H1 (cell line): ENCODE data around the gene ZNF273. TPM values are rescaled to one million over a fixed set of nuclear protein-coding genes. Genes with fewer than 3 reads are reported as not detected.

ENCODE experiments used
- CTCF ChIA-PET: fragments of 300-600 bp; sonication (Branson Sonifier 250); formaldehyde crosslinking; loops from one replicate; lab custom pipeline; 2021; ENCODE audit not compliant: partially characterized antibody; lab: Charles Lee
- POLR2A ChIA-PET: fragments of 300-600 bp; sonication (Branson Sonifier 250); formaldehyde crosslinking; loops from one replicate; lab custom pipeline; 2021; ENCODE audit warnings: inconsistent platforms; ENCODE audit not compliant: partially characterized antibody; lab: Charles Lee
- DNase-seq, 2 experiments: peaks; one replicate each; pipeline versions ENCODE4 v3.0.0 to v3.0.0-alpha.2; 2010 to 2022; ENCODE audit warnings: low spot score in 2 of 2, low read depth in 1 of 2, mixed read lengths in 1 of 2
- FAIRE-seq: peaks from 2 replicates; lab custom pipeline; 2011; peaks lifted over from hg19 to GRCh38; lab: Jason Lieb, UNC
- H2AFZ ChIP-seq: 2 replicates; pipeline ENCODE4 v1.8.1; 2012; ENCODE audit warnings: low read length, inconsistent platforms
- H2AK5ac ChIP-seq: 2 replicates; pipeline ENCODE4 v1.6.1; 2013; ENCODE audit warnings: low read depth, low read length
- H2BK120ac ChIP-seq: replicated peaks from 2 replicates; pipeline ENCODE3; 2013; ENCODE audit warnings: low read depth, low read length, inconsistent platforms
- H2BK12ac ChIP-seq: 2 replicates; pipeline ENCODE4 v1.6.1; 2013; ENCODE audit warnings: low read depth, low read length
- H2BK15ac ChIP-seq: 2 replicates; pipeline ENCODE4 v1.6.1; 2013; ENCODE audit warnings: low read length
- H2BK20ac ChIP-seq: 2 replicates; pipeline ENCODE4 v1.6.1; 2013; ENCODE audit warnings: low read length
- H2BK5ac ChIP-seq: 2 replicates; pipeline ENCODE4 v1.6.1; 2013; ENCODE audit warnings: low read depth, low read length
- H3K14ac ChIP-seq: 2 replicates; pipeline ENCODE4 v1.6.1; 2013; ENCODE audit warnings: inconsistent platforms; ENCODE audit not compliant: insufficient read length
- H3K18ac ChIP-seq: 2 replicates; pipeline ENCODE4 v1.6.1; 2013; ENCODE audit warnings: low read length; ENCODE audit errors: extremely low read depth
- H3K23ac ChIP-seq: 2 replicates; pipeline ENCODE4 v1.6.1; 2013; ENCODE audit warnings: inconsistent platforms; ENCODE audit not compliant: insufficient read length
- H3K23me2 ChIP-seq: 2 replicates; pipeline ENCODE4 v1.6.1; 2013; ENCODE audit warnings: low read depth, low read length
- H3K27ac ChIP-seq: 2 replicates; pipeline ENCODE4 v1.6.1; 2011; ENCODE audit warnings: low read depth, low read length, inconsistent platforms
- H3K27me3 ChIP-seq, 4 experiments: replicated peaks in 1 of 4; 1 replicate in 1 of 4; 2 replicates in 3 of 4; pipeline versions ENCODE4 v1.6.1 to v1.8.1; 2011 to 2013; ENCODE audit warnings: low read length in 3 of 4, mild to moderate bottlenecking in 3 of 4, inconsistent platforms in 2 of 4, mixed read lengths in 2 of 4, moderate library complexity in 1 of 4; ENCODE audit not compliant: control insufficient read depth in 3 of 4, insufficient read depth in 3 of 4; ENCODE audit errors: extremely low read depth in 1 of 4
- H3K36me3 ChIP-seq, 4 experiments: 2 replicates each; pipeline versions ENCODE4 v1.6.1 to v1.8.1; 2011 to 2013; ENCODE audit warnings: mild to moderate bottlenecking in 4 of 4, low read length in 3 of 4, moderate library complexity in 2 of 4, control low read depth in 1 of 4, inconsistent platforms in 1 of 4; ENCODE audit not compliant: insufficient read depth in 4 of 4, control insufficient read depth in 2 of 4
- H3K4ac ChIP-seq: replicated peaks from 2 replicates; pipeline ENCODE3; 2013; ENCODE audit warnings: low read length, low read depth, mixed read lengths, inconsistent platforms; ENCODE audit not compliant: insufficient read length
- H3K4me1 ChIP-seq, 4 experiments: replicated peaks in 1 of 4; 1 replicate in 1 of 4; 2 replicates in 3 of 4; pipeline versions ENCODE4 v1.6.1 to v1.8.1; 2011 to 2013; ENCODE audit warnings: low read length in 3 of 4, inconsistent platforms in 2 of 4, mixed read lengths in 1 of 4; ENCODE audit not compliant: insufficient read depth in 4 of 4, control insufficient read depth in 3 of 4
- H3K4me2 ChIP-seq, 2 experiments: 2 replicates each; pipeline versions ENCODE4 v1.6.1 to v1.8.1; 2011 to 2013; ENCODE audit warnings: low read depth in 2 of 2, low read length in 2 of 2, control low read depth in 1 of 2, inconsistent platforms in 1 of 2, mild to moderate bottlenecking in 1 of 2; ENCODE audit not compliant: insufficient read depth in 1 of 2
- H3K4me3 ChIP-seq, 4 experiments: fragments of 200-600, 300-600 bp in 1 of 4; sonication (generic), shearing (Covaris generic), sonication (Bioruptor Twin) in 1 of 4; 2 replicates each; pipeline versions ENCODE4 v1.5.1 to v1.8.1; 2011 to 2016; ENCODE audit warnings: low read length in 4 of 4, low read depth in 3 of 4, control low read depth in 2 of 4, inconsistent platforms in 2 of 4, mild to moderate bottlenecking in 2 of 4, mixed read lengths in 1 of 4, moderate library complexity in 1 of 4; ENCODE audit not compliant: insufficient read depth in 2 of 4; ENCODE audit errors: extremely low read depth in 1 of 4
- H3K56ac ChIP-seq: replicated peaks from 2 replicates; pipeline ENCODE3; 2013; ENCODE audit warnings: low read depth, mild to moderate bottlenecking, mixed read lengths, low read length, inconsistent platforms; ENCODE audit not compliant: insufficient read length
- H3K79me1 ChIP-seq: 2 replicates; pipeline ENCODE4 v1.6.1; 2013; ENCODE audit warnings: low read depth, low read length, control low read depth
- H3K79me2 ChIP-seq, 2 experiments: 2 replicates each; pipeline versions ENCODE4 v1.6.1 to v1.8.1; 2012 to 2013; ENCODE audit warnings: low read length in 2 of 2, mild to moderate bottlenecking in 2 of 2, inconsistent platforms in 1 of 2; ENCODE audit not compliant: insufficient read depth in 2 of 2, control insufficient read depth in 1 of 2
- H3K9ac ChIP-seq, 4 experiments: replicated peaks in 1 of 4; 1 replicate in 1 of 4; 2 replicates in 3 of 4; pipeline versions ENCODE4 v1.6.1 to v1.8.1; 2011 to 2013; ENCODE audit warnings: low read depth in 3 of 4, low read length in 3 of 4, control low read depth in 2 of 4, mild to moderate bottlenecking in 2 of 4, moderate library complexity in 2 of 4, inconsistent platforms in 1 of 4; ENCODE audit errors: extremely low read depth in 1 of 4
- H3K9me3 ChIP-seq, 2 experiments: 2 replicates each; pipeline versions ENCODE4 v1.6.1 to v1.8.1; 2012 to 2013; ENCODE audit warnings: mild to moderate bottlenecking in 2 of 2, moderate library complexity in 2 of 2, control low read depth in 1 of 2, inconsistent platforms in 1 of 2, low read depth in 1 of 2, low read length in 1 of 2, mixed read lengths in 1 of 2; ENCODE audit not compliant: insufficient read depth in 2 of 2
- H4K20me1 ChIP-seq, 2 experiments: replicated peaks in 1 of 2; 2 replicates each; pipeline versions ENCODE3 to v1.8.1; 2011 to 2013; ENCODE audit warnings: inconsistent platforms in 2 of 2, low read length in 2 of 2, mild to moderate bottlenecking in 1 of 2; ENCODE audit not compliant: insufficient read depth in 2 of 2, control insufficient read depth in 1 of 2
- H4K5ac ChIP-seq: 2 replicates; pipeline ENCODE4 v1.6.1; 2013; ENCODE audit warnings: low read length, low read depth, mixed read lengths, inconsistent platforms; ENCODE audit not compliant: insufficient read length
- H4K8ac ChIP-seq: 2 replicates; pipeline ENCODE4 v1.8.0; 2013; ENCODE audit warnings: mild to moderate bottlenecking, moderate library complexity, low read length, inconsistent platforms; ENCODE audit not compliant: insufficient read depth; ENCODE audit errors: extremely low read depth
- H4K91ac ChIP-seq: replicated peaks from 2 replicates; pipeline ENCODE3; 2013; ENCODE audit warnings: low read length, mixed read lengths, inconsistent platforms; ENCODE audit not compliant: insufficient read length
- WGBS, 2 experiments: shearing (Covaris generic) in 1 of 2; methylation state at CpG; one replicate each; pipeline versions ENCODE4 v1.1.6 to v1.1.7; 2013 to 2015; ENCODE audit warnings: low lambda C conversion rate in 2 of 2, mixed read lengths in 2 of 2, inconsistent platforms in 1 of 2, low coverage in 1 of 2, missing lambda C conversion rate in 1 of 2; ENCODE audit not compliant: insufficient replicate concordance in 2 of 2, insufficient coverage in 1 of 2, insufficient read length in 1 of 2; ENCODE audit errors: extremely low coverage in 1 of 2, missing lambda C conversion rate in 1 of 2; 5-methylcytosine and 5-hydroxymethylcytosine counted together
- polyA plus RNA-seq, 7 experiments: library from polyadenylated mRNA; depleted of rRNA in 3 of 7; stranded (reverse) in 5 of 7; unstranded in 2 of 7; fragments of >200 nt in 5 of 7; fragments of 200-250 nt in 2 of 7; gene quantifications; 1 replicate in 5 of 7; 2 replicates in 1 of 7; 4 replicates in 1 of 7; pipeline versions ENCODE4 v1.2.1 to v1.2.3, GENCODE V29; 2011 to 2013; ENCODE audit warnings: missing spikeins in 2 of 7, mixed read lengths in 2 of 7
- total RNA-seq: library from RNA; stranded (reverse); fragmentation: NEBNext Ultra II Directional; extraction: Animal tissue kit (Norgen Biotek cat#: 25700); gene quantifications from 2 replicates; pipeline ENCODE4 v1.2.1, GENCODE V29; 2021

The ZNF273 gene
- total and polyA plus RNA-seq, 2 of the 8 experiments (the other 6 are each of a cell fraction or from before 2014, with no cell fraction given) = 6.2 to 23.2 TPM

DNA sequence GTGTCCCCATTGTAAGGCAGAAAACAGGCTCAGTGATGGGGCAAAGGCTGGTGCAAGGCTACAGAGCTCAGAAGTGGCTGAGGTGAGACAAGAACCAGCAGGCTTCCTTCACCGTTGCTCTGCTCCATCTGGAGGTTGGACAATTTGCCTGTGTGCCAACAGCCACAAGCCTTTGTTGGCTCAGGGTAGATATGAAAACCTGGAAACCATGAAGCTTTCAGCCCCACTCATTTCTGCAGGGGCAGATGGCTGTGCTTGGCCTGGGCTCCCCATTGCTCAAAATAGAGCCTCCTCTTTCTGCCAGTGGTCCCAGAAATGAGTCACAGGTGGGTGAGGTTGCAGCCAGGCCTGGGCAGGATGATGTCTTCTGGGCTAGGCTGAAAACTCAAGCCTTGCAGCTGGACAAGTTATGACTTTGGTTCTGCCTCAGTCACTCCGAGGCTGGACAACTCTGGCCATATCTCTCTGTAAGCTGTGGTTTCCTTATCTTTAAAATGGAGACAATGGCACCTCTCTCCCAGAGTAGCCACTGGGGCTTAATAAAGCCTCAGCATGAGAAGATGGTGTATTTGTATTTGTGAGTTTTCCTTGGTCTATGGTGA lies 12.2 kb upstream of the ZNF273 start:
- Histone ChIP-seq H2BK20ac (no peak overlapping the region), H2BK12ac (no peak overlapping the region), H2AK5ac (no peak overlapping the region), H3K4ac (no peak overlapping the region), H3K4me2 (no peak overlapping the region), H4K5ac (no peak overlapping the region), H3K14ac (no peak overlapping the region), H3K27ac (no peak overlapping the region), H3K79me2 (no peaks in the 10 kb centered on the region), H3K9me3 (no peaks in the 10 kb centered on the region), H2AFZ (no peak overlapping the region), H3K27me3 (peaks cover 18 to 37% (median 32%) of the 10 kb centered on the region in 4 experiments), H3K4me1 (peaks cover 0 to 14% (median 3%) of the 10 kb centered on the region in 4 experiments; a peak in 6 of 7 replicates), H4K91ac (no peak overlapping the region), H3K23me2 (peaks cover 13% of the 10 kb centered on the region), H3K79me1 (no peaks in the 10 kb centered on the region), H4K20me1 (peaks cover 0 to 2% of the 10 kb centered on the region in 2 experiments), H4K8ac (no peak overlapping the region), H2BK120ac (no peak overlapping the region), H2BK5ac (no peak overlapping the region), H3K9ac (no peak overlapping the region), H3K18ac (no peak overlapping the region), H3K36me3 (no peaks in the 10 kb centered on the region; a peak in 1 of 8 replicates), H3K56ac (no peak overlapping the region), H3K4me3 (no peak overlapping the region), H2BK15ac (no peak overlapping the region), H3K23ac (no peak overlapping the region)
- FAIRE-seq (no peak), DNase-seq (no peak)
- POLR2A ChIA-PET = interaction anchor here (4.3 kb wide), 1 partner anchor 12 kb away, joined by 24 read pairs; the partner anchor contains the start of gene ZNF273
- CTCF ChIA-PET = interaction anchor here (1.2 kb wide), 1 partner anchor 60 kb away, joined by 3 read pairs; no protein-coding TSS in a partner anchor
- WGBS, 2 experiments = 82% methylated on average over 2 of the region's 2 CpGs; no CpG with 5 or more reads in 1 of the 2 experiments
